Measurements from ENCODE around the gene MERTK. TPM values are rescaled to one million over a fixed set of nuclear protein-coding genes. Genes with fewer than 3 reads are reported as not detected.

The MERTK gene
- total and polyA plus RNA-seq, 10 of the 15 experiments (the other 5 are each of a cell fraction or from before 2014, with no cell fraction given) = 0.13 to 30.6 (median 0.50) TPM

- ATAC-seq = peak; percentile 52
- RAD21 ChIA-PET (ENCODE audit: unreplicated experiment) = interaction anchor here (0.6 to 3.5 kb wide), 14 partner anchors 9 to 186 kb away, joined by 3 to 22 read pairs (median 4); partner anchors contain the start of gene TMEM87B
- Histone ChIP-seq H3K79me2 (ENCODE audit: control insufficient read depth, insufficient read depth, low read length) (no peaks in the 10 kb centered on the region), H3K27me3 (replicated peaks in 1 of 2; ENCODE audit: control insufficient read depth in 2 of 2, insufficient read depth in 2 of 2, low read length in 1 of 2) (peaks cover 2 to 7% of the 10 kb centered on the region in 2 experiments; a peak in 1 of 4 replicates), H3K4me1 (ENCODE audit: control insufficient read depth, insufficient read depth, low read length) (no peaks in the 10 kb centered on the region), H3K4me2 (ENCODE audit: control insufficient read depth, insufficient read depth) (peak overlapping the region; percentile 85), H3K36me3 (ENCODE audit: control insufficient read depth in 2 of 2, insufficient read depth in 2 of 2, low read length in 1 of 2) (no peaks in the 10 kb centered on the region), H3K9me3 (replicated peaks; ENCODE audit: control insufficient read depth, insufficient read depth, low read length) (no peaks in the 10 kb centered on the region), H2AFZ (ENCODE audit: control insufficient read depth, low read depth, low read length) (peak overlapping the region; percentile 61; the same call in 1 of the 2 replicates), H3K9ac (ENCODE audit: control insufficient read depth, insufficient read depth, low read length) (no peak overlapping the region; the same call in 1 of the 2 replicates), H3K27ac (ENCODE audit: control insufficient read depth, insufficient read depth) (no peak overlapping the region), H4K20me1 (ENCODE audit: control insufficient read depth, insufficient read depth) (no peaks in the 10 kb centered on the region), H3K4me3 (peak overlapping the region; percentile 61; the same call in 1 of the 2 replicates)
- no peak for FAIRE-seq
- 2% methylated on average over 70 of the region's 70 CpGs for WGBS (ENCODE audit: insufficient coverage, insufficient replicate concordance, low lambda C conversion rate, missing lambda C conversion rate)
- DNase-seq (ENCODE audit: low read depth, low spot score) = no peak
- POLR2A ChIA-PET = interaction anchor here (0.6 to 2.3 kb wide), 7 partner anchors 11 to 686 kb away, joined by 3 to 10 read pairs (median 4); partner anchors contain the start of genes CHCHD5 and TMEM87B
- CTCF ChIA-PET = interaction anchor here (0.6 to 9.4 kb wide), 11 partner anchors 11 to 165 kb away, joined by 3 to 104 read pairs (median 16); partner anchors contain the start of gene TMEM87B
- in situ Hi-C loops (cut with MboI) = no loop called here
- BruUV-seq (replicated peaks) = no TSS peak
- intact Hi-C loops (cut with micrococcal nuclease; ENCODE audit: unreplicated experiment) = no loop called here
- SMC1A ChIA-PET (ENCODE audit: uncharacterized antibody, unreplicated experiment) = interaction anchor here (1.1 to 5.9 kb wide), 11 partner anchors 9 to 150 kb away, joined by 4 to 62 read pairs (median 9); partner anchors contain the start of gene ANAPC1
- TF ChIP-seq RELA (IDR thresholded peaks at IDR 0.05; ENCODE audit: borderline replicate concordance, partially characterized antibody) = no peak
- TF ChIP-seq SIN3A (IDR thresholded peaks at IDR 0.05; ENCODE audit: low read depth, low read length) = no peak
- no peak for TF ChIP-seq CHD1 (IDR thresholded peaks at IDR 0.05; ENCODE audit: low read depth, low read length)
- TF ChIP-seq EGR1 (IDR thresholded peaks at IDR 0.05; ENCODE audit: borderline replicate concordance in 1 of 2, low read depth in 2 of 2, low read length in 2 of 2) = no peak
- TF ChIP-seq STAT1 (conservative IDR thresholded peaks at IDR 0.05) = no peak
- TF ChIP-seq, protein P1, sequence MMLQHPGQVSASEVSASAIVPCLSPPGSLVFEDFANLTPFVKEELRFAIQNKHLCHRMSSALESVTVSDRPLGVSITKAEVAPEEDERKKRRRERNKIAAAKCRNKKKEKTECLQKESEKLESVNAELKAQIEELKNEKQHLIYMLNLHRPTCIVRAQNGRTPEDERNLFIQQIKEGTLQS (IDR thresholded peaks at IDR 0.05; ENCODE audit: borderline replicate concordance, extremely low read depth, low read depth, low read length) = no peak
- no peak for TF ChIP-seq FOXK2 (IDR thresholded peaks at IDR 0.05)
- TF ChIP-seq IRF3 (IDR thresholded peaks at IDR 0.05) = no peak
- TF ChIP-seq, protein P2, sequence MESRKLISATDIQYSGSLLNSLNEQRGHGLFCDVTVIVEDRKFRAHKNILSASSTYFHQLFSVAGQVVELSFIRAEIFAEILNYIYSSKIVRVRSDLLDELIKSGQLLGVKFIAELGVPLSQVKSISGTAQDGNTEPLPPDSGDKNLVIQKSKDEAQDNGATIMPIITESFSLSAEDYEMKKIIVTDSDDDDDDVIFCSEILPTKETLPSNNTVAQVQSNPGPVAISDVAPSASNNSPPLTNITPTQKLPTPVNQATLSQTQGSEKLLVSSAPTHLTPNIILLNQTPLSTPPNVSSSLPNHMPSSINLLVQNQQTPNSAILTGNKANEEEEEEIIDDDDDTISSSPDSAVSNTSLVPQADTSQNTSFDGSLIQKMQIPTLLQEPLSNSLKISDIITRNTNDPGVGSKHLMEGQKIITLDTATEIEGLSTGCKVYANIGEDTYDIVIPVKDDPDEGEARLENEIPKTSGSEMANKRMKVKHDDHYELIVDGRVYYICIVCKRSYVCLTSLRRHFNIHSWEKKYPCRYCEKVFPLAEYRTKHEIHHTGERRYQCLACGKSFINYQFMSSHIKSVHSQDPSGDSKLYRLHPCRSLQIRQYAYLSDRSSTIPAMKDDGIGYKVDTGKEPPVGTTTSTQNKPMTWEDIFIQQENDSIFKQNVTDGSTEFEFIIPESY (IDR thresholded peaks at IDR 0.05) = no peak
- no peak for TF ChIP-seq YY1 (IDR thresholded peaks at IDR 0.05; ENCODE audit: low read depth, low read length)
- no peak for TF ChIP-seq MEF2A (IDR thresholded peaks at IDR 0.05; ENCODE audit: insufficient read depth, low read depth, low read length)
- no peak for TF ChIP-seq SMAD5 (IDR thresholded peaks at IDR 0.05; ENCODE audit: low read depth)
- TF ChIP-seq CEBPB (IDR thresholded peaks at IDR 0.05; ENCODE audit: borderline replicate concordance in 1 of 2, low read depth in 2 of 2, low read length in 2 of 2) = no peak
- TF ChIP-seq HDGF (IDR thresholded peaks at IDR 0.05) = 0 out of 2 replicates have a peak, but pooled peaks have one; percentile 14
- no peak for TF ChIP-seq RELB (IDR thresholded peaks at IDR 0.05; ENCODE audit: low read depth)
- TF ChIP-seq SREBF2 (IDR thresholded peaks at IDR 0.05; ENCODE audit: low read length) = no peak
- TF ChIP-seq NFYB (IDR thresholded peaks at IDR 0.05; ENCODE audit: insufficient read depth, low read depth, low read length) = no peak
- TF ChIP-seq PAX5 (IDR thresholded peaks at IDR 0.05; ENCODE audit: borderline replicate concordance, low read depth, low read length) = no peak
- no peak for TF ChIP-seq TAF1 (IDR thresholded peaks at IDR 0.05; ENCODE audit: borderline replicate concordance, low read depth, low read length)
Observed at GRCh38 chr2:111898703-111899514, 502 bp downstream of the MERTK start.

Data from GM12878 (cell line).